HG02885 (cell line): Measurements from ENCODE around the gene ZBTB20.

Experiments
- ATAC-seq: cut with Tn5 transposase; IDR thresholded peaks from one replicate; pipeline ENCODE4 v1.9.1; 2021; ENCODE audit warnings: mild to moderate bottlenecking; ENCODE audit not compliant: unreplicated experiment, poor library complexity

ZBTB20 gene

DNA sequence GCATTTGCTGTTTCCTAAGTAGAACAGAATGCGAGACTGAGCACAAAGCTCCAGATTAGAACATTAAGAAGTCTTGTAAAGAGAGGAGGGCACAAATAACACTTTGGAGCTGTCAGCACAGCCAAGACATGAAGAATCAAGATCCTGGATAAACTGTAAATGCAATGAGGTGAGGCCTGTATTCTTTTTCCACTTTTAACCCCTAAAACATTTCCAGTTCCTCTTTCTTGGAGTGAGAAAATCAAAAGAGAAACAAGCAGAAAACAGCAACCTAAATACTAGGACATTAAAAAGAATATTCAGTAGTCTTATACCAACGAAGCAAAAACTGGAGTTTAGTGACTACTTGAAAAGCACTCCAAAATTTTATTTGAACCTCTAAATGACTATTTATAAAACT lies 204.3 kb downstream of the ZBTB20 start:
- no peak for ATAC-seq

DNA sequence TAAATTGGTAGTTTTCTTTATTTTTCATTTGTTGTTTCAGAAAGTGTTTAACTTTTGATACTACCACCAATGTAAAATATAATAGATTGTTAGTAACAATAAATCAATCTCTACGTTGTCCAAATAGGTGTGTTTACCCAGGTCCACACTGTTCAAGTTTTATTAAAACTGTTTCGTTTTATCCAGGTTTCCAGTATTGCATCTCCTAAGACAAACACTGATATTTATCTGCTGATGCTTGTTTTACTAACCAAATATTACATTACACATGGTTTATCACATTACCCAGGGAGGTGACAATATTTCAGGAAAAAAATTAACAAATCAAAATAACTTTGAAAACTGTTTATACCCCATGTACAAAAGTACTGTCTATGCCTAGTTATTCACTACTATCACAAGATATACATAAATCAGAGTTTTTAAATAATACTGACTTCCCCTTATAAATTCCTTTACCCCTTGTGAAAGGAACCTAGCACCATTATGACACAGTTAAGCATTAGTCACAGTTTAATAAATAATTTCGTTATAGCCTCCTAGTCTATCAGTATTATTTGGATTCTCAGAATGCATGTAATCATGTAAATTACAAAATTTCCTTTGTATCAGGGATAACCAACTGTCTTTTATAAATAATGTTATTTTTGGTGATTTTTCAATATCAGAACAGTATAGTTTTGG lies 205.3 kb downstream of the ZBTB20 start:
- ATAC-seq = no peak

DNA sequence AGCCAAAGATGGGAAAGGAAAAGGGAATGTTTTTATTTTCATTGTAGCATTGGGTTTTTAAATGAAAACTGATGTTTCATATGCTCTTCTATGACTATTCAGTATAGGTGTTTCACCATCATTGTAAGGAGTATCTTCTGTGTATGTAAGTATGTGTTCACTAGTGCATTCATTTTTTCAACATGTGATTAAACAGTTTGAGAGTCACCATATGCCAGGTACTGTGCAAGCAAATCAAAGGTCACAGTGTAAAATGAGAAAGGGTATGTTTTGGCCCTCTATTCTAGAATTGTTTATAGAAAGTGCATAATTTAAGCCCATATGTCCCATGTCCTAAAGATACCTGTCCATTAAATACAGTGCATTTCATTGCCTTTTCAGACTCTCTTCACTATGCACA lies 207.2 kb downstream of the ZBTB20 start:
- ATAC-seq = no peak

DNA sequence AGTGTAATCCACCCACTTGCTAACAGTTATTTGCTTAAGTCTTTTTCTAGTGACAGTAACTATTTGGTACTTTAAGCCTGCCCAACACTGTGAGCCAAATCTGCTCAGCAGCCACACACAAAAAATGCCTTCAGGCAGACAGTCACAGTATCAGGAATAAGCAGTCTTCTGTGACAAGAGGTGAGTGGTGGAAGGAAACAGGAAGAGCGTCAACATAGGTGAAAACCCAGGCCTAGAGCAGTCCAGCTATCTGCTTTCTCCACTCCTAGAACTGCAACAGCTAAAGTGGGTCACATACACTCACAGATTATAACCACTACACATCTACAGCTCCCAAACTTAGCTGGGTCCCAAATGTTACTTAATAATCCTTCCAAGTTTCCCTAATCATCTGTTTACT lies 213.7 kb downstream of the ZBTB20 start:
- no peak for ATAC-seq

DNA sequence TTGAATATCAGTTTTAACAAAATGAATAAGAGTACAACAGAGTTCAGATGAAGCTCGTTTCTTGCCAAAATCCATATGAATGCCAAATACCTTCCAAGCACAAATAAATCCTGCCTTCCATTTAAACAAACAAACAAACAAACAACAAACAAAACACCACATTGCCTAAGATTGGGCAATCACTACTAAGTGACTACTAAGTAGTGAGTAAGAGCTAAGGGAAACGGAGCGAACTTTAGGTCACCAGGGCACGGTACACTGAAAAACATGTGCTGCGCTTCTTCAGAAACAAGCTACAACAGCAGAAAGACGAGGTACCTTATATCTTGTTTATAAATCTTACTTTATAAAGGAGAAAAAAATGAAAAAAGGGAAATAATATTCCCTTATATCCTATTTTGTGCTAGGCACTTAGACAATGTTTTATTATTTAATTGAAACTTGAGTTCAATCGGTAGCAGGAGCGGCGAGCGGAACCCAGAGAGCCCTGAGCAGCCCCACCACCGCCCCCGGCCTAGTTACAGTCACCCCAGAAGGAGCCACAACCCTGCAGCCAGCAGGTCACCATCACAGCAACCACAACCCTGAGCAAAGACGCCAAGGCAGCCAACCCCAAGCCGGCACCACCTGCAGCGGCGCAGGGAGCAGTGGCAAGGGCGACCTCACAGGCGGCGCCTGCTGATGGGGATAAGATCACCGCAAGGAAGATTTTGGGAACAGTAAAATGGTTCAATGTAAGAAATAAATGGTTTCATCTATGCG lies 216.9 kb downstream of the ZBTB20 start:
- no peak for ATAC-seq

DNA sequence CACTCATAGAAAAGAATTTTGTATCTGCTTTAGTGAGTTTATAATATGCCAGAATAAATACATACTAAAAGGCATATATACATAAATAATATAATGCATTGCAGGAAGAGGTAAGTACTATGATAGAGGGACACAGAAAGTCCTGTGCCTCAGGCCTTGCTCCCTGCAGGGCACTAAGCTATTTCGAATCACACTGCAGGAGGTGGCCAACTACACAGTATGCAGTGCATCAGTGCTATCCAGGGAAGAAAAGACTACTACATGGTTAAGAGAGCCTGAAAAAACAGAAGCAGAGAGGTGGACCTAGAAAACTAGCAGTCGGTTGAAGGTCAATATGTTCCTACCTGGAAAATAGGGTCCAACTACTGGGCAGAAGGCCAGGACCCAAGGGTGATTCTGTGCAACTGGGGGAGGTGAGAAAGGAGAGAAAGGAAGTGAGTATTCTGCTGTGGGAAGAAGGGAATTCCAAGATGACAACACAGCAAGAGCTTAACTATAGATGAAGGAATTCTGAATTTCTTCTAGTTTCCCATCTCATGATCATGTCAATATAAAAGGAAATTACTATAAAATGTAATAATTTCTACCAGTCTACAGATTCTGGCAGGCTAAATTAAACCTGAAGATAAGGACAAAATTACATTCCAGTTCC lies 218.0 kb downstream of the ZBTB20 start:
- ATAC-seq = no peak

DNA sequence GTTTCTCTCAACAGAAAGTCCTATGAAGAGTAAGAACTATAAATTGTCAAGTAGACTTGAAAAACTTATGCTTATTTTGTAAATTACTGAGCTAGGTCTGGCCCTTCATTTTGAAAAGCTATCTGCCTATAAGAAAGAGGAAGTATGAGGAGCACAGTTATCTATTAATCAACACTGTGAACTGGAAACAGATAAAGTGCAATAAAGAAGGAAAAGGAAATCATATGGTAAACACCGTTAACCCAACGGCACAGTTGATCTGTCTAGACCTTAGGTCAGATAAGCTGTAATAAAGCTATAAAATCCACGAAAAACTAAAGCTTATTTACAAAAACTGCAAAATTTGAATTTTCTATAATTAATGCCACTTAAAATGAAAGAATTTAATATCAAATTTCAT lies 242.5 kb downstream of the ZBTB20 start:
- ATAC-seq = no peak

DNA sequence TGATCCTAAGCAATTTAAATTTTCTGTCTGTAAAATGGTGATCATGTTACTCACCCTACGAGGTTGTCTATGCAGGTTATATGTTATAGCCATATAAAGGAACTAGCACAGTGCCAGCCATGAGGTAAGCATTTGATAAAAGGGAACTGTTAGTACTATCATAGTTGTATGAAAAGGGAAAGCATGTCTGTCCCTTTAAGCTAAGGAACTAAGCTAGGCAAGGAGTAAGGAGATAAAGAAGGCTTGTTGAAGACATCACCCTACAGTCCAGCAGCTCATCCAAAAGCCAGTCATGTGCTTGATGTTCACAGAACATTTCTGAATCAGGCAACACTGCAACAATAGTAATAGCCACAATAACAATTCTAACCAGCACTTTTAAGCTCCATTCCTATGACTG lies 243.9 kb downstream of the ZBTB20 start:
- ATAC-seq = no peak

DNA sequence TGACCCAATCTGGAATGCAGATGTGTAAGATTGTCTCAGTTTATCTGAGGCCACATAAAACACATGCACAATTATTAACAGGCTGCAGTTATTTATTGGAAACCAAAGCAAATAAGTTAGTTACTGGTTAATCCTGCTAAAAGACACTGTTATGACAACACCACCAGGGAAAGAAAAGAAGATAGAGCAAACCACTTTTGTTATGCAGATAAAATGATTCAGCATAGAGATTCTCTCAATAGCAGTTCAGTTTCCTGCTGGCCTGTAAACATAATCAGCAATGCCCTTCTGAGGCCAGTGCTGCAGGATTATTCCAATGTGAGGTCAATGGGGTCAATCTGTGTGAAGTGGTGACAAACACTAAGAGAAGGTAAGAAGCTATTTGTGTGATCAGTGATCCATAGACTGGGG lies 244.4 kb downstream of the ZBTB20 start:
- ATAC-seq = no peak

DNA sequence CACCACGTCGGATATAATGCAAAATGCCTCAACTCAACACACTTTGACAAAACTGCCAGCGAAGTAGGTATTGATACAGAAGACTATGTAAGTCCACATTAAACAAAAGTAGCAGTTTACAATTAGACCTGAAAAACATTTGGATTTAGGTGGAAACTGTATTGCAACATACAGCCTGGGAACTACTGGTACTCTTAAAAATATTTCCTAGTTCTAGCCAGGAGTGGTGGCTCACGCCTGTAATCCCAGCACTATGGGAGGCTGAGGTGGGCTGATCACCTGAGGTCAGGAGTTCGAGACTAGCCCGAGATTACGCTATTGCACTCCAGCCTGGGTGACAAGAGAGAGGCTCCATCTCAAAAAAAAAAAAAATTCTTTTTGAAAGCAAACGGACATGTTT lies 246.2 kb downstream of the ZBTB20 start:
- no peak for ATAC-seq

DNA sequence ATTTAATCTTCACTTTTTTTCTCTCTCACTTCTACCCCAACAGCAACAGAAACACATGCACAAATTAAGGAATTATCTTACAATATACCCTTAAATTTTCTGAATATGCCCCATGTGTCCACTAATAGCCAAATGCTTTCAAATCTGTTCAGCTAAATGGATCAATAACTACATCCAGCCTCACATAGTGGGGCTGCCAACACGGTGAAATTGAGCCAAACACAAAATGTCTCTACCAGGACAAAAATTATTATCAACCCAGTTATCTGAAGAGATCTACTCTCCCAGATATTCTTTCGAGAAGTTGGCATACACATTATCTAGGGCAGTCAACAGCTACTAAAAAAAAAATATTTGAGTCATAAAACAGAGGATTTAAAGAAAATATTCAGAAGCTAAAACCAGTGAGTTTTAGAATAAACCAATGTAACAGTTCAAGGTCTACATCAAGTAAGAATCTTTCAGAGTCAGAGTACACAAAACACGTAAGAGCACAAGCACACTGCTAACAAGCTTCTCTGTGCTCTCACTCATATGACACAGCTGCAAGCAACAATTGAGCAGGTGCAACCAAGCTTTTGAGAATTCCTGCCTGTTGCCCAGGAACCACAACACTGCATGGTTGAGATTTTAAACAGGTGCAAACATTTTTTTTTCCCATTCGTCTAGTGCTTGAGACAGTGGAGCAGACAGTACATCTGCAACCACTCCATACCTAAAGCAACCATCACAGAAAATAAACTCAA lies 247.7 kb downstream of the ZBTB20 start:
- no peak for ATAC-seq

DNA sequence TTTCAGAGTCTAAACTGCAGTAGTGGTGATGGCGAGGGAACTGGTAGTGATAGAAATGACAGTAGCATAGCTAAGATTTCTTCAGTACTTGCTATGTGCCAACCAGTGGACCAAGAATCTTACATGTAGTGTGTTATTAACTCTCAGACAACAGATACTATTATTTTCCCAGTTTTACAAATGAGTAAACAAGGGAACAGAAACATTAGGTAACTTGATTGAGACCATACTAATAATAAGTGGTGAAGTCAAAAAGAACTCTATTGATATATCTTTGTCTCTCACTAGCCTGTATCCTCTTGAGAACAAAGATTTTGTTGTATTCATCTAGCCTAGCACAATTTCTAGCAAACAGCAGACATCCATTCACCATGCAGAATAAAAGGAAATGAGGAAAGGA lies 250.1 kb downstream of the ZBTB20 start:
- ATAC-seq = no peak

DNA sequence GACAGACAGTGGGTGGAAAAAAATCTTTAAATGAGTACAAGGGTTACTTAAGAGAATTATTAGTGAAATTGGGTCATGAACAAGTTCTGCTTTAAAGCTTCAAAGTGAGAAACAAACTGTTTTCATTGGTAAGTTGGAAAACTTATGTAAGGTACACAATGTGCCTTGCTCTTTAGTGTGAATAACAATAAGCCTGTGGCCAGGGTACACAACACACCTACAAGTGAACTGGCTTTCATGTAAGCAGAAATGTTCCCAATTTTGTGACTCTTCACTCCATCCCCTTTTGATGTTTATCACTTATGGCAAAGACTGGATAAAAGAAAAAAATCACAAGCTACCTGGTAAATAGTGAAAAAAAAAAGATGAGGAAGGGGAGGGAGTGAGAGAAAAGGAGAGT lies 253.7 kb downstream of the ZBTB20 start:
- ATAC-seq = no peak

DNA sequence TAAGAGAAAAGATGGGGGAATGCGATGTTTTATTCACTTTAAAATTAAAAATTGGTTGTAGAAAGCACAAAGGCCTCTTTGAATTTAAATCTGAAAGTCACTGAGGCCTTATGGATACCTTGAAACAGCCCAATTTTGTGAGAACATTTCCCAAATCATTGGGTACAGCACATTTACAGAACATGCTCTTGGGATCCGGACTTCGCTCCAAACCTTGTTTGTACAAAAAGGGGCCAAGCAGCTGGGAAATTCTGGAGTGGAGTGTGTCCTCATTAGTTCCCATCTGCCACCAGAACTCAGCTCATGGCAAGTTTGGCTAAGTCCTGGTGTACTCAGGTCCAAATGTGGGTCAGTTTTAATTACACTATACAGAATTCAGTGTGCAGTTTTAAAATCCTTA lies 254.2 kb downstream of the ZBTB20 start:
- ATAC-seq = no peak

DNA sequence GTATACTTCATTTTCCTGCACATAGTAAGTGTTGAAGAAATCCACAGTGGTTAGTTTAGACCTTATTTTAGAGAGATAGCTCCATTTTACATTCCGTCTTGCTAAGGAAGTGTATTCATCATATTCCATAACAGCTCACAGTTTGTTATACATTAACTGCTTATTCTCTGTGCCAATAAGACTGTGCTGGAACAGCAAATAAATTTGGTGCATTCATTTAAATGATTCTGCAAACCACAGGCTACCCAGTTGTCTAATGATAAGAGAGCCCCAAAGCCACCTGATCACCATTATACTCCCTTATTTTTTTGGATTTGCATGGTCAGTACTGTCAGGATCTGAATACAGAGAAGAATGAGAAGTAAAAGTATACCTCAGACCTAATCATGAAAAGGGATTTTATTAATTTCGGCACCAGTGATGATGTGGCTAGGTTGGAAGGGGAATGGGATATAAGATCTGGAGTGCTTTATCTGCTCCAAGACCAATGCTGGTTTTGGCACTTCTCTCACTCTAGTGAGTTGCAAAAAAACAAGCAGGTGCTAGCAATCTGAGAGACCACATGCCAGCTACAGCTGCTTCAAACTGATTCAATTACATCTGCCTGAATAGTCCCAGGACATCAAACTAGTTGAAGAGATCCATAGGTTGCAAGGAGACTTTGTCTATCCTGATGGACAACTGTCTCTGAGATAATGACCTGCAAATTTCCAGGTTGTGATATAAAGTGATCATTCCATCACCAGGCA lies 254.8 kb downstream of the ZBTB20 start:
- no peak for ATAC-seq

DNA sequence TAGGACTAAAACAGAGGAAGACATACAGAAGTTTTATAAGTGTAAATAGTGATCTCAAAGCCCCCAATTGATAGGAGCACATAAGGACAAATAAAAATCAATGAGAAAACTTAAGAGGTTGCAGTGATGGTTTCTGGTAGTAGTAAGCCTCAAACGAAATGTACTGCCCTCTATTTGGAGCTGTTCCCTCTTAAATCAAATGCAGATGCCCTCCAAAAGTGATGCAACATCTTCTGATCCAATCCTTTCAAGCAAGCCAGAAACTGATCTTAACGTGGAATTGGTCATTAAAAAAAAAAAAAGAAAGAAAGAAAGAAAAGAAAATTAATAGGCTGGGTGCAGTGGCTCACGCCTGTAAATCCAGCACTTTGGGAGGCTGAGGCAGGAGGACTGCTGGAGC lies 259.3 kb downstream of the ZBTB20 start:
- no peak for ATAC-seq

DNA sequence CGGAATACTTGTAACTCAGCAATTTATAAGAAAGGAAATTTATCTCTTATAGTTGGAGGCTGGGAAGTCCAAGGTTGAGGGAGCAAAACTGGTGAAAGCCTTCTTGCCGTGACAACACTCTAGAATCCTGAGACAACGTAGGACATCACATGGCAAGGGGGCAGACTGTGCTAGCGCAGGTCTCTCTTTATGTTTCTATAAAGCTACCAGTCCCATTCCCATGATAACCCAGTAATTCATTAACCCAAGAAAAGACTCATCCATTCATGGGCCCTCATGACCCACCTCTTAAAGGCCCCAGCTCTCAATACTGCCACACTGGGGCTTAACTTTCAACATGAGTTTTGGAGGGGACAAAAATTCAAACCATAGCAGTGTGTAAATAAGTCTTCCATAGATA lies 260.2 kb downstream of the ZBTB20 start:
- ATAC-seq = no peak

DNA sequence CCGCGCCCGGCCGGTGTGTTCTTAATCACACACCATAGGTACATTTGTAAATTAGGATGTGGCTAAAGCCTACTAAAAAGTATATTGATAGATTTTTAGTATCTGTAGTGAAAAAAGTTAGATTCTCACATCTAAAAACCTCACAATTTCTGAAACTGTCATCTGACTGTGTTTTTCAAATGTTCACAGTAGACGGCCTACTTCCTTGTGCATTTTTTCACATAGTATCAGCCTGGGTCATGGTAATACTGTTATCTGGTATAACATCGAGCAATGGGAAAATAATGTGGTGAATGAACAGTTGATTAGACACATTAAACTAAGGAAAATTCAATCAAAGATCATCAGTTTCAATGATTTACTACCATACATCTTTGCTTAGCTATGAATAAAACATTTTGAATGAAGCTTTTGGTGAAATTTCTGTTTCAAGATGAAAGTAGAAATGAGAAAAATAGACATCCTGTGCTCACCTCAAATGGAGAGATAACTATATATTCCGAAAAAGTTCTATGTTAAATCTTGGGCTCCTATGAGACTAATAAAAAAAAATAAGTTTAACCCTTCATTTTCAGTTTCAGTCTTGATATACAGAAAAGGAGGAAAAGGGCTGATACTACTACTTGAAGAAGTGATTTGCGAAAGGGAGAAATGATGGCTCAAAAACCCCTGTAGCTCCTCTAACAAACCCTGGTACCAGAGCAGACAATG lies 262.7 kb downstream of the ZBTB20 start:
- peak; percentile 48 for ATAC-seq

DNA sequence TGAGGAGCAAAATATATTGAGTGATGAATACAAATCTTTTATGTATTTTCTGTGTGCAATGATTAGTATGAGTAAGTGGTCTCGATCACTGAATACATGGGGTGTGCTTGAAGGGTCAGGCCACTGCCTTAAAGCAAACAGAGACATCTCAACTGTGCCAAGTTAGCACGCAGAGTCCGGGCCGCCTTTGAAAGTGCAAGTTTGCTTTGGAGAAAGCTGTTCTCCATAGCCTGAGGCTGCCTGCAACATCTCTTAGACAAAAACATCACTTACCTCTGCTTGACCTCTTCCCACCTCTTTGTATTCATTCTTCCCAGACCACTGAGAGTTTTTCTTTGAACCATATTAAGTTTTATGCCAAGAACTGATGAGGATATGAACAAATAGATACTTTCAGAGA lies 267.0 kb downstream of the ZBTB20 start:
- ATAC-seq = no peak
